GM18505 (cell line): Measurements from ENCODE around the gene GSK3A.

ENCODE experiments used
- ATAC-seq: cut with Tn5 transposase; IDR thresholded peaks from one replicate; pipeline ENCODE4 v1.9.1; 2021; ENCODE audit not compliant: unreplicated experiment
- POLR2A ChIP-seq: IDR thresholded peaks from 4 replicates; pipeline ENCODE4 v1.6.1; 2011; ENCODE audit warnings: borderline replicate concordance; ENCODE audit not compliant: insufficient read depth, insufficient read length; ENCODE audit errors: extremely low read depth

GSK3A gene

DNA sequence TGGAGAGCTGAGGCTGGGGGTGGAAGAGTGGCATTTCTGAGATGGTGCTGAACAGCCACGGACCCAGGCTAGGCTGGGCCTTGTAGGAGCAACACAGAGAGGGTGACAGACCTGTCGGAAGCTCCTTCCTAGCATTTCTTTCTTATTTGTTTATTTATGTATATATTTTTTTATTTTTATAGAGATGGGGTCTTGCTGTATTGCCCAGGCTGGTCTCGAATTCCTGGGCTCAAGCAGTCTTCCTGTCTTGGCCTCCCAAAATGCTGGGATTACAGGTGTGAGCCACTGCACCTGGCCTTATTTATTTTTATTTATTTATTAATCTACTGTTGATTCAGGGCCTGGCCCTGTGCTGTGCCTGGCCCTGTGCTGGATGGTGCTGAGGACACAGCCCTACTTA, 33.1 kb upstream of the GSK3A start:
- no peak for TF ChIP-seq POLR2A
- ATAC-seq = no peak

DNA sequence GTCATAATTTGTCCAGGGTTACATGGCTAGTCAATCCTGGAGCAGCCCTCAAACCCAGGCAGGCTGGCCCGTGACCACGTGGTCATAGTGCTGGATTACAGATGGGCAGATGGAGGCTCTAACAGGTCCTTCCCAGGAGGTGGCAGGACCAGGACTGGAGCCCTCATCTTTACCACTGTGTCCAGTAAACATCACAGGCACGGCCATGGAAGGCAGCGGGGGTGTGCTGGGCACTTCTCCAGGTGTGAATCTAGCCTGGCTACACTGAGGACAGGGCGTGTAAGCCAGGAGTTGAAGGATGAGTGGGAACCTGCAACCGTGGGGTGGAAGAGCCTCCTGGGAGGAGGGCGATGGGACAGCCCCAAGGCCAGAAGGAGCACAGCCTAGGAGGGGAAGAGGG, 32.7 kb upstream of the GSK3A start:
- no peak for ATAC-seq

GRCh38 chr19:42274065-42274682, 31.8 kb upstream of the GSK3A start:
- no peak for ATAC-seq
- TF ChIP-seq POLR2A = no peak

More for the DNA sequence above, 32.7 kb upstream of the GSK3A start:
- no peak for TF ChIP-seq POLR2A

DNA sequence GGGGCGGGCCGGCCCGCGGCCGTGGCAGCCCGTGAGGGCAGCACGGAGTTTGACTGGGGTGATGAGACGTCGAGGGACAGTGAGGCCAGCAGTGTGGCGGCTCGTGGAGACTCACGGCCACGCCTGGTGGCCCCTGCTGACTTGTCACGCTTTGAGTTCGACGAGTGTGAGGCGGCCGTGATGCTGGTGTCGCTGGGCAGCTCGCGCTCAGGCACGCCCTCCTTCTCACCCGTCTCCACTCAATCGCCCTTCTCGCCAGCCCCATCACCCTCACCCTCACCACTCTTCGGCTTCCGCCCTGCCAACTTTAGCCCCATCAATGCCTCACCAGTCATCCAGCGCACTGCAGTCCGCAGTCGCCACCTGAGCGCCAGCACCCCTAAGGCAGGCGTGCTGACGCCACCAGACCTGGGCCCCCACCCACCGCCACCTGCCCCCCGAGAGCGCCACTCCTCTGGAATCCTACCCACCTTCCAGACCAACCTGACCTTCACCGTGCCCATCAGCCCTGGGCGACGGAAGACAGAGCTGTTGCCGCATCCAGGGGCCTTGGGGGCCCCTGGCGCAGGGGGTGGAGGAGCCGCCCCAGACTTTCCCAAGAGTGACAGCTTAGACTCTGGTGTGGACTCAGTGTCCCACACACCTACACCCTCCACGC, 31.1 kb upstream of the GSK3A start:
- no peak for ATAC-seq
- TF ChIP-seq POLR2A = no peak

DNA sequence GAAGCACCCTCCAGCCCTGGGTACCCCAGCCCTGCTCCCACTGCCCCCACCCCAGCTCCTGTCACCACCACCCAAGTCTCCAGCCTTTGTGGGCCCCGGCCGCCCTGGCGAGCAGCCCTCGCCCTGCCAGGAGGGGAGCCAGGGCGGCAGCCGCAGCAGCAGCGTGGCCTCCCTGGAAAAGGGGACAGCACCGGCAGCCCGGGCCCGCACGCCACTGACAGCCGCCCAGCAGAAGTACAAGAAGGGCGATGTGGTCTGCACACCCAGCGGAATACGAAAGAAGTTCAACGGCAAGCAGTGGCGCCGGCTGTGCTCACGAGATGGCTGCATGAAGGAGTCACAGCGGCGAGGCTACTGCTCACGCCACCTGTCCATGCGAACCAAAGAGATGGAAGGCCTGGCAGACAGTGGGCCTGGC, 30.6 kb upstream of the GSK3A start:
- no peak for TF ChIP-seq POLR2A
- ATAC-seq = no peak

GRCh38 chr19:42272535-42272897, 30.1 kb upstream of the GSK3A start:
- TF ChIP-seq POLR2A = no peak
- ATAC-seq = no peak

GRCh38 chr19:42271861-42272534, 29.6 kb upstream of the GSK3A start:
- no peak for ATAC-seq
- TF ChIP-seq POLR2A = no peak

GRCh38 chr19:42271045-42271419, 28.6 kb upstream of the GSK3A start:
- no peak for ATAC-seq
- TF ChIP-seq POLR2A = no peak

DNA sequence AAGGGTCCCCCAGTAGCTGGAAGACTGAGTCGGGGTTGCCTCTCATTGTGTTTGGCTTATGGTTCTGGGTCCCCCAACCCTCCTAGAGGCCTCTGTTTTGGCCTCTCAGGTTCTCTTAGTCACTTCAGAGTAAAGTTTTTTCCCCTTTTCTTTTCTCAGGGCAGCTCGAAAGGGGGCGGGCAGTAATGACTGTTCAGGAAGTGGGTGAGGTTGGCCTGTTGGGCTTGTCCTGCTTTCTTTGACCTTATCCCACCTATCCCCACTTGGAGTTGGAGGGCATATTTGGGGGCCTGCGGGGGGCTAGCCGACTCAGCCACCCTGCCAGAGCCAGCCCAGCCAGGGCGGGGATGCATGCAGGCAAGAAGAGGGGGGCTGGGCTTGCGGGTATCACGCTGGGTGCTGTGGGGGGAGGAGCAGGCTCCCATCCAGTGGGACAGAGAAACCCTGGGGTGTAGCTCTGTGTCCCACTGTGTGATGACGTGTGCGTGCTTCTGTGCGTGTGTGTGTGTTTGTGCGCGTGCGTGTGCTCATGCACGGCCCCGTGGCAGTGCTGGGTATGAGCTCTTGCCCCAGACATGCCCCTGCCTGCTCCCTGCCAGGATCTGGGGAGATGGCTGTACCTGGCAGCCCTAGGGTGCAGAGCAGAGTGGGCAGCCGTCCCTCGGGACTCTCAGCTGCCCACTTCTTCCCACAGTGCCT, 28.1 kb upstream of the GSK3A start:
- ATAC-seq = no peak
- peak; percentile 57 for TF ChIP-seq POLR2A

GRCh38 chr19:42269478-42270345, 27.3 kb upstream of the GSK3A start:
- ATAC-seq = no peak
- TF ChIP-seq POLR2A = no peak

DNA sequence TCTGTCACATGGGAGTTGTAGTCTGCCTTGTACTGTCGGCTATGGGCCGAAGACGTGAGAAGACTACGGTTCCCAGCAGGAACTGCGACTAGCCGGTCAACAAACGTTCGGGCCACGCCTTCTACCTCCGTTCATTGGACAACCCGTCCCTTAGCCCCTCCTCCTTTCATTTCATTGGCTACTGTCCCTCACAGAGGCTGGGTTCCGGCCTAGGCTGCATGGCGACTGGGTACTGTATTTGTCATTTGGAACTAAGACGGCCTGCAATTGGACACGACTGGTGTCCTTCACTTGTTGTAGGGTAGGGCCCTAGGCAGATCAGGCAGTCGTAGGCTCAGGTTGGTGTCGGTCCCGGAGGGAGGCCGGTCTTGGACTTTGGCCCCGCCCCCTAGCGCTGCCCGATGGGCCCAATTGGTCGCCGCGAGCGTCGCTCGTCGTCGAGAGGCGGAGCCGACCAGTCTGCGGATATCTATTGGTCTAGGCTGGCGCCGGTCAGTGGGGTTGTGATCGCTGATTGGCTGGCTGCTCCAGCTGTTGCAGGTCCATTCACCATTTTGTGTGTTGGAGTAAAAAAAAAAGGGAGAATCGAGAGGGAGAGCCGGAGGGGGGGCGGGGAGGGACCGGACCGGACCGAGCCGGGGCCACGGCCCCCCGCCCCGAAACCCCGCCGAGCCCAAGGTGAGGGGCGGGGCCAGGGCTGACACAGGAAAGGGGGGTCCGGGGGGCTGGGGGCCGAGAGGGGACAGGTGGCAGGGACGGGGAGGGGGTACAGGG, 26.5 kb upstream of the GSK3A start, which contains the start of gene CIC:
CIC (plus strand) TSS at position 549 of the 774 bp plus-strand sequence. CDS start 2,532 bp downstream, outside the sequence.
- TF ChIP-seq POLR2A = no peak
- peak; percentile 65 for ATAC-seq

DNA sequence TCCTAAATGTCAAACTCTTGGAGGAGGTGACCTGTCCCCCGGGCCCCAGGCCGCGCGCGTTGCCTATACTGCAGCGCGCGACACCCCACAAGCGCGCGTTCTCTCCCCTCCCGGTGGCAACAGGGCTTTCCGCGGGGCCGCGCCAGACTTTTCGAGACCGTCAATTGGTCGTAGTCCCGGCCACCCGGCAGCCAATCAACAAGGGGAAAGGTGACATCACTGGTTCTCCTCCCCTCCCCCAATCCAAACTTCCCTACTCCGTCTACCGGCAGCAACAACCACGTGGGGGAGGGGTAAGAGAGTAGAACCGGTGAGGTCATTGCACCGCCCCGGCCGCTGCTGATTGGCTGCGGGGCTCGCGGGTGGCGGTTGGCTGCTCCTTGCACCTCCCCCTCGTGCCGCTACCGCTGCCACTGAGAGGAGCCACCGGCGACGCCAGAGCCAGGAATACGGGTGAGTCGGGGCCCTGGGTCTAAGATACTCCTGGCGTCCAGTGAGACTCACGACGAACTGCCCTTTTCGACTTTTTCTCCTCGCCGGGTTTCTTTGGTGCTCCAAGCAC, 25.8 kb upstream of the GSK3A start:
- ATAC-seq = peak; percentile 56
- peak; percentile 49 for TF ChIP-seq POLR2A
